Gastrocnemius medialis (tissue), 4 donors: ENCODE measurements around the gene RANBP17.

Experiments
- CTCF ChIP-seq, 5 experiments: fragments of 450-650 bp in 3 of 5; fragments of 200-600 bp in 2 of 5; sonication (generic) in 2 of 5; IDR thresholded peaks in 4 of 5; conservative IDR thresholded peaks in 1 of 5; 1 replicate in 4 of 5; 2 replicates in 1 of 5; pipeline ENCODE4 v1.5.1; 2016 to 2019; ENCODE audit warnings: antibody characterized with exemption in 5 of 5, mild to moderate bottlenecking in 3 of 5, moderate library complexity in 3 of 5
- POLR2A ChIP-seq, 2 donors: fragments of 450-650 bp; IDR thresholded peaks; one replicate each; pipeline ENCODE4 v1.6.1; 2017; ENCODE audit warnings: antibody characterized with exemption in 2 of 2, mild to moderate bottlenecking in 2 of 2, moderate library complexity in 2 of 2

- TF ChIP-seq CTCF (IDR thresholded peaks at IDR 0.05 in 4 of 5, conservative IDR thresholded peaks at IDR 0.05 in 1 of 5) (no peak), POLR2A (IDR thresholded peaks at IDR 0.05) (no peak)
These were observed 265.5 kb downstream of the RANBP17 start for GRCh38 chr5:171127314-171127713.
